Measurements from ENCODE around the gene TTC7B.

TTC7B gene

DNA sequence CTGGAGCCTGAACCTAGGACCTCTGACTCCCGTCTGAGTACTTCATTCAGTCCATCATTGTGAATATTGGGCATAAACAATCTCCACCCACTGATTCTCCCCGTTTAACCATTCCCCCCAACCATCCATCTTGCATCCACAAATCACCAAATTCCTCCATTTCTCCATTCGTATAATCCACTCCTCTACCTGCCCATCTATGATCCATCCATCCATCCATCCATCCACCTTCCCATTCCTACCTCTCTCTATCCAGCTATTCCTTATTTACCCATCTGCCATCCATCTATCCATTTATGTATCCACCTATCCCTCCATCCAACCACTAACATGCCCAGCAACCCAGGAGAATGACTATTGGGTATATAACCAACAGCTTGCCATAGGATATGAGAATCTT, 331.9 kb downstream of the TTC7B start:
- no peaks in the 10 kb centered on the region for H4K20me1 ChIP-seq (ENCODE audit: low read depth, low read length)
- H3K9ac ChIP-seq (ENCODE audit: low read length), result no peak overlapping the region
- H3K4me2 ChIP-seq (ENCODE audit: low read depth, low read length, poor library complexity, severe bottlenecking), result no peak overlapping the region

DNA sequence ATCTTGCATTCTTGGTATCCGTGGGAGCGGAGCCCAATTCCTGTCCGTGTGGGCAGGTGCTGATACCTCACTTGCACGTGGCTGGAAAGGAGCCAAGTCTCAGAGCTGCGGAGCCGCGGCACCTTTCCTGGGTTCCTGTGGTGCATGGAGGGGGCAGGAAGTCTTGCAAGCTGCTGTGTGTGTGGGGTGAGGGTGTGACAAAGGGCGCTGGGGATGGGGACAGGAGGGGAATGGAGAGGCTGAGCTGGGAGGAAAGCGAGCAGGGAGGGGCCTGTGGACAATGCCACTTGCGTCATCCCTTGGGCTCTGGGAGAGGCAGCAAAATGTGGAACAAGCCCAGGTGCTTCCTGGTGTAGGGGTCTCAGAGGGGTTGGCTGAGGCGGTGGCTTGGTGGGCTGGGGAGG, 332.7 kb downstream of the TTC7B start:
- Histone ChIP-seq H3K79me2 (ENCODE audit: insufficient read depth, low read length) (no peaks in the 10 kb centered on the region), H3F3A (ENCODE audit: insufficient read depth) (no peaks in the 10 kb centered on the region), H3K27ac (ENCODE audit: low read depth, low read length) (no peak overlapping the region)

More for the DNA sequence above, 331.9 kb downstream of the TTC7B start:
- Histone ChIP-seq H3K27ac (ENCODE audit: low read depth, low read length) (no peak overlapping the region), H3K27me3 (ENCODE audit: low read length) (no peaks in the 10 kb centered on the region; the same call in 1 of the 2 replicates), H3K9me3 (ENCODE audit: insufficient read depth, low read length) (no peaks in the 10 kb centered on the region), H3K4me3 (ENCODE audit: insufficient read depth, low read length, poor library complexity, severe bottlenecking) (no peak overlapping the region), H2AFZ (ENCODE audit: low read depth, low read length, severe bottlenecking) (no peak overlapping the region), H3K36me3 (ENCODE audit: low read length) (no peaks in the 10 kb centered on the region), H3K79me2 (ENCODE audit: insufficient read depth, low read length) (no peaks in the 10 kb centered on the region), H3K9me2 (replicated peaks; ENCODE audit: insufficient read depth, low read length) (no peaks in the 10 kb centered on the region), H3F3A (ENCODE audit: insufficient read depth) (no peaks in the 10 kb centered on the region)
- TF ChIP-seq, protein P1, sequence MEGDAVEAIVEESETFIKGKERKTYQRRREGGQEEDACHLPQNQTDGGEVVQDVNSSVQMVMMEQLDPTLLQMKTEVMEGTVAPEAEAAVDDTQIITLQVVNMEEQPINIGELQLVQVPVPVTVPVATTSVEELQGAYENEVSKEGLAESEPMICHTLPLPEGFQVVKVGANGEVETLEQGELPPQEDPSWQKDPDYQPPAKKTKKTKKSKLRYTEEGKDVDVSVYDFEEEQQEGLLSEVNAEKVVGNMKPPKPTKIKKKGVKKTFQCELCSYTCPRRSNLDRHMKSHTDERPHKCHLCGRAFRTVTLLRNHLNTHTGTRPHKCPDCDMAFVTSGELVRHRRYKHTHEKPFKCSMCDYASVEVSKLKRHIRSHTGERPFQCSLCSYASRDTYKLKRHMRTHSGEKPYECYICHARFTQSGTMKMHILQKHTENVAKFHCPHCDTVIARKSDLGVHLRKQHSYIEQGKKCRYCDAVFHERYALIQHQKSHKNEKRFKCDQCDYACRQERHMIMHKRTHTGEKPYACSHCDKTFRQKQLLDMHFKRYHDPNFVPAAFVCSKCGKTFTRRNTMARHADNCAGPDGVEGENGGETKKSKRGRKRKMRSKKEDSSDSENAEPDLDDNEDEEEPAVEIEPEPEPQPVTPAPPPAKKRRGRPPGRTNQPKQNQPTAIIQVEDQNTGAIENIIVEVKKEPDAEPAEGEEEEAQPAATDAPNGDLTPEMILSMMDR (IDR thresholded peaks at IDR 0.05; ENCODE audit: insufficient read depth, low read length, poor library complexity, severe bottlenecking), result no peak
- TF ChIP-seq EZH2phosphoT487 (conservative IDR thresholded peaks at IDR 0.05; ENCODE audit: low read length), result no peak

DNA sequence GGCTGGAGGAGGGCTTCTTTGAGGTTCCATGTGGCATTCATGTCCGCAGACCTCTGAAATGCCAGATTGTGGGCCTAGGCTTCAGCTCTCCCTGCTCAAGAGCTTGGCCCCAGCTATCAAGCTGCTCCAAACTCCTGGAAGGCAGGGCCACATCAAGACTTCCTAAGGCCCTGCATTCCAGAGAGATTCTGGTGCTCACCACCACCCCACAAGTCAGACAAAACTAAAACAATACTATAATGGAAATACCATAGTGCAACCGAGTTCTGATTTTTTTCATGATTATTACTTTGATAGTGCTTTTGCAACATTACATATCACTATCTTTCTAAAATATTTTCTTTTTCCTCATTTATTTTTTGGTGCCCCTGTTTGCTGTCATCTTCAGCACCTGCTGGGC, 333.1 kb downstream of the TTC7B start:
- Histone ChIP-seq H3K27me3 (ENCODE audit: low read length) (no peaks in the 10 kb centered on the region; the same call in 1 of the 2 replicates), H3F3A (ENCODE audit: insufficient read depth) (no peaks in the 10 kb centered on the region), H3K36me3 (ENCODE audit: low read length) (no peaks in the 10 kb centered on the region), H3K4me2 (ENCODE audit: low read depth, low read length, poor library complexity, severe bottlenecking) (no peak overlapping the region), H2AFZ (ENCODE audit: low read depth, low read length, severe bottlenecking) (no peak overlapping the region), H3K9me2 (replicated peaks; ENCODE audit: insufficient read depth, low read length) (no peaks in the 10 kb centered on the region), H3K79me2 (ENCODE audit: insufficient read depth, low read length) (no peaks in the 10 kb centered on the region), H3K9ac (ENCODE audit: low read length) (no peak overlapping the region), H3K4me3 (ENCODE audit: insufficient read depth, low read length, poor library complexity, severe bottlenecking) (no peak overlapping the region), H4K20me1 (ENCODE audit: low read depth, low read length) (no peaks in the 10 kb centered on the region), H3K27ac (ENCODE audit: low read depth, low read length) (no peak overlapping the region), H3K9me3 (ENCODE audit: insufficient read depth, low read length) (no peaks in the 10 kb centered on the region)
- TF ChIP-seq EZH2phosphoT487 (conservative IDR thresholded peaks at IDR 0.05; ENCODE audit: low read length), result no peak
- TF ChIP-seq, protein P1 (IDR thresholded peaks at IDR 0.05; ENCODE audit: insufficient read depth, low read length, poor library complexity, severe bottlenecking), result no peak

More for the DNA sequence above, 332.7 kb downstream of the TTC7B start:
- TF ChIP-seq, protein P1 (IDR thresholded peaks at IDR 0.05; ENCODE audit: insufficient read depth, low read length, poor library complexity, severe bottlenecking), result no peak
- no peak for TF ChIP-seq EZH2phosphoT487 (conservative IDR thresholded peaks at IDR 0.05; ENCODE audit: low read length)
- Histone ChIP-seq H3K27me3 (ENCODE audit: low read length) (no peaks in the 10 kb centered on the region; the same call in 1 of the 2 replicates), H3K36me3 (ENCODE audit: low read length) (no peaks in the 10 kb centered on the region), H3K4me3 (ENCODE audit: insufficient read depth, low read length, poor library complexity, severe bottlenecking) (no peak overlapping the region), H3K9me2 (replicated peaks; ENCODE audit: insufficient read depth, low read length) (no peaks in the 10 kb centered on the region), H3K9ac (ENCODE audit: low read length) (no peak overlapping the region), H3K4me2 (ENCODE audit: low read depth, low read length, poor library complexity, severe bottlenecking) (no peak overlapping the region), H4K20me1 (ENCODE audit: low read depth, low read length) (no peaks in the 10 kb centered on the region), H2AFZ (ENCODE audit: low read depth, low read length, severe bottlenecking) (no peak overlapping the region), H3K9me3 (ENCODE audit: insufficient read depth, low read length) (no peaks in the 10 kb centered on the region)

All from SU-DHL-6 (cell line).